ENCODE data around the gene ACE. TPM values are rescaled to one million over a fixed set of nuclear protein-coding genes. Genes with fewer than 3 reads are reported as not detected.

ACE gene
- total RNA-seq, 5 donors from 2014 or later (not counting 1 experiment from before 2014, with no cell fraction given) = 4.1 to 37.0 (median 12.8) TPM

DNA sequence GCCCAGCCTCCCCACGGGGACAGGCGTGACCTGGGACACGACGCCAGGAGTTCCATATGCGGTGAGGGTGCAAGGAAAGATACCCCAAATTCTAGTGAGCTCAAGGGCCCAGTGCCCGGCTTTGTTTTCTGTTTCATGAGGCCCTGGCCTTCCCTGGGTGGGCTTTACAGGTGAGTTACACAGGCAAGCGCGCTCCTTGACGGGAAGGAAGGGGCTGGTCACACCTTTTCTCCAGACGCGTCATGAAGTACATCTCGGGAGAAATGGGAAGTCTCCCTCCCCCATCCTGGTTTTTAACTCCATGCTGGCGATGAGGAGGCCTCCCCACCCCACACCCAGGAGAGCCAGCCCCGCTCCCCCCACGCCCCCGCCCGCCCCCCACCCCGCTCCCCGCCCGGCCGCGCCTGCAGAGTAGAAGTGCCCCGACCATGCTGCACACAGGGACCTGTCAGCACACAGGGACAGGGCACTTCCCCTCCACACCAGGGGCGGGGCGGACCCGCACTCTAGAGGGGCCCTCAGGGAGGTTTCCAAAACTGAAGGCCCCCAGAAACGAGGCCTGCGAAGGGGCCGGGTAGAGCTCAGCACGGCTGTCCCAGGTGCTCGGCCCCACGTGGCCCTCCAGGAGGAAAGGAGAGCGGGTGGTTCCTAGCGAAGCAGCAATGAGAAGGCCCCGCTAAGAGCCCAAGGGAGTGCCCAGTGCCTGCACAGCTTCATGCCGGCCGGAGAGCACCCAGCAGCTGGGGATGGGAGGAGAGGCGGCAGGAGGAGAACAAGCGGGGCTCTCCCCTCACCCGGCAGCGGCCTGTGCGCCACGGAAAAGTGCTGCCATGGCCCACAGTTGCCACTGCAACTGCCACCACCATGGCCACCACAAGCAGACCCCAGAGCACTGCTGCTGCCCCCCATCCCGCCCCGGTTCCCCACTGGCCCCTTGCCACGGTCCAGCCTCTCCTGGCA lies 38.5 kb upstream of the ACE start:
- no peak overlapping the region for H3K4me3 ChIP-seq (ENCODE audit: control insufficient read depth in 1 of 2, extremely low read depth in 1 of 2, low read length in 1 of 2)
- ATAC-seq (replicated peaks in 1 of 4) = no peak
- peak overlapping the region; percentile 79 to 91 for H3K27ac Mint-ChIP-seq
- no peak for DNase-seq
- H3K27me3 Mint-ChIP-seq = no peaks in the 10 kb centered on the region
- no peaks in the 10 kb centered on the region for H3K9me3 Mint-ChIP-seq
- H3K27ac ChIP-seq (ENCODE audit: low read length) = peak overlapping the region; percentile 81
- peaks cover 28 to 65% (median 38%) of the 10 kb centered on the region in 3 donors for H3K4me1 Mint-ChIP-seq
- H3K9me3 ChIP-seq = no peaks in the 10 kb centered on the region
- CTCF ChIA-PET = no interaction called here
- H3K36me3 ChIP-seq (ENCODE audit: control insufficient read depth in 2 of 2, extremely low read depth in 1 of 2, insufficient read depth in 1 of 2, low read length in 1 of 2) = peaks cover 0 to 6% of the 10 kb centered on the region in 2 donors
- POLR2A ChIA-PET = interaction anchor here in 1 of 2 donors (0.6 kb wide), 1 partner anchor 414 kb away, joined by 3 read pairs; no protein-coding TSS in a partner anchor
- peaks cover 0 to 4% of the 10 kb centered on the region in 2 experiments for H3K27me3 ChIP-seq (replicated peaks in 1 of 2; ENCODE audit: control insufficient read depth in 2 of 2, extremely low read depth in 1 of 2, insufficient read depth in 2 of 2, low read length in 1 of 2)
- peaks cover 8 to 70% of the 10 kb centered on the region in 2 experiments for H3K4me1 ChIP-seq (ENCODE audit: control insufficient read depth in 1 of 2, extremely low read depth in 1 of 2, insufficient read depth in 2 of 2, low read length in 2 of 2)
- 92% methylated on average over 20 of the region's 46 CpGs for WGBS (ENCODE audit: insufficient coverage)
- H3K4me3 Mint-ChIP-seq = peak overlapping the region in 1 of 3 donors; percentile 73
- H3K36me3 Mint-ChIP-seq = peaks cover 8% of the 10 kb centered on the region

DNA sequence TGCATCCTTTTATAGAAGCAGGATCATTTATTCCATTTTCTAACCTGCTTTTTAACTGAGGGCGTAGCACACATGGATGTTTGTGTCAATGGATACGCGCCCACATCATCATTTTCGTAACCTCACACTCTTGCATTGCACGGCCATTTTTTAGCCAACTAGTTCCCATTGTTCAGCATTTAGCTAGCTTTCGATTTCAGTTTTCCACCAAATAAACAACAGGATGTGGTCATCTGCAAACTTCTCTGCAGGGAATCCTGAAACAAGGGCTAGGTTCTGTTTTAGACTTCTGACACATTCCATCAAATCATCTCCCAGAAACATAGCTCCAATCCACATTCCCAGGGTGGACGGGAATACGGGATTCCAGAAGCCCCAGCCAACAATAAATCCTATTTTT lies 37.2 kb upstream of the ACE start:
- H3K27me3 ChIP-seq (replicated peaks in 1 of 2; ENCODE audit: control insufficient read depth in 2 of 2, extremely low read depth in 1 of 2, insufficient read depth in 2 of 2, low read length in 1 of 2) = no peaks in the 10 kb centered on the region
- no peaks in the 10 kb centered on the region for H3K9me3 ChIP-seq
- no peaks in the 10 kb centered on the region for H3K9me3 Mint-ChIP-seq
- H3K27me3 Mint-ChIP-seq = no peaks in the 10 kb centered on the region
- ChIA-PET CTCF (interaction anchor here in 1 of 2 donors (1.0 to 1.6 kb wide), 6 partner anchors 12 to 172 kb away, joined by 3 to 15 read pairs (median 4); no protein-coding TSS in a partner anchor), POLR2A (interaction anchor here in 1 of 2 donors (0.6 kb wide), 1 partner anchor 706 kb away, joined by 3 read pairs; no protein-coding TSS in a partner anchor)
- peak in 5 of 35 experiments; percentile 16 to 69 (median 22) for DNase-seq
- peak overlapping the region in 1 of 2 donors; percentile 21 for H3K4me3 ChIP-seq (ENCODE audit: control insufficient read depth in 1 of 2, extremely low read depth in 1 of 2, low read length in 1 of 2)
- ATAC-seq (replicated peaks in 1 of 4) = peak; percentile 37 to 60 (median 46)
- H3K27ac ChIP-seq (ENCODE audit: low read length) = peak overlapping the region; percentile 81
- peak overlapping the region; percentile 65 to 77 (median 73) for H3K4me3 Mint-ChIP-seq
- 40% methylated on average over 8 of the region's 8 CpGs for WGBS (ENCODE audit: insufficient coverage)
- peaks cover 5 to 62% of the 10 kb centered on the region in 2 experiments for H3K4me1 ChIP-seq (ENCODE audit: control insufficient read depth in 1 of 2, extremely low read depth in 1 of 2, insufficient read depth in 2 of 2, low read length in 2 of 2)
- H3K4me1 Mint-ChIP-seq = peaks cover 27 to 61% (median 35%) of the 10 kb centered on the region in 3 donors
- H3K27ac Mint-ChIP-seq = peak overlapping the region; percentile 87 to 95
- peaks cover 6% of the 10 kb centered on the region for H3K36me3 Mint-ChIP-seq
- peaks cover 0 to 2% of the 10 kb centered on the region in 2 donors for H3K36me3 ChIP-seq (ENCODE audit: control insufficient read depth in 2 of 2, extremely low read depth in 1 of 2, insufficient read depth in 1 of 2, low read length in 1 of 2)

GRCh38 chr17:63440127-63440769 lies 36.6 kb upstream of the ACE start:
- Mint-ChIP-seq H3K9me3 (no peaks in the 10 kb centered on the region), H3K4me1 (peaks cover 28 to 62% (median 37%) of the 10 kb centered on the region in 3 donors), H3K27ac (peak overlapping the region; percentile 87 to 95), H3K27me3 (no peaks in the 10 kb centered on the region), H3K36me3 (peaks cover 2% of the 10 kb centered on the region), H3K4me3 (peak overlapping the region; percentile 65 to 77 (median 73))
- H3K4me1 ChIP-seq (ENCODE audit: control insufficient read depth in 1 of 2, extremely low read depth in 1 of 2, insufficient read depth in 2 of 2, low read length in 2 of 2) = peaks cover 3 to 60% of the 10 kb centered on the region in 2 experiments
- peaks cover 0 to 2% of the 10 kb centered on the region in 2 experiments for H3K27me3 ChIP-seq (replicated peaks in 1 of 2; ENCODE audit: control insufficient read depth in 2 of 2, extremely low read depth in 1 of 2, insufficient read depth in 2 of 2, low read length in 1 of 2)
- H3K9me3 ChIP-seq = no peaks in the 10 kb centered on the region
- H3K36me3 ChIP-seq (ENCODE audit: control insufficient read depth in 2 of 2, extremely low read depth in 1 of 2, insufficient read depth in 1 of 2, low read length in 1 of 2) = peaks cover 0 to 2% of the 10 kb centered on the region in 2 donors
- peak; percentile 54 to 76 (median 73) for ATAC-seq (replicated peaks in 1 of 4)
- POLR2A ChIA-PET = interaction anchor here (0.6 kb wide), 2 partner anchors 33 to 706 kb away, joined by 3 to 4 read pairs; no protein-coding TSS in a partner anchor
- CTCF ChIA-PET = interaction anchor here in 1 of 2 donors (1.0 to 1.6 kb wide), 6 partner anchors 13 to 171 kb away, joined by 3 to 15 read pairs (median 4); no protein-coding TSS in a partner anchor
- peak overlapping the region in 1 of 2 donors; percentile 21 for H3K4me3 ChIP-seq (ENCODE audit: control insufficient read depth in 1 of 2, extremely low read depth in 1 of 2, low read length in 1 of 2)
- DNase-seq = peak in 15 of 35 experiments; percentile 14 to 52 (median 24)
- WGBS (ENCODE audit: insufficient coverage) = 66% methylated on average over 22 of the region's 22 CpGs
- peak overlapping the region; percentile 81 for H3K27ac ChIP-seq (ENCODE audit: low read length)

GRCh38 chr17:63440770-63441335 lies 36.0 kb upstream of the ACE start:
- peak overlapping the region in 2 of 3 donors; percentile 47 to 73 for H3K4me3 Mint-ChIP-seq
- POLR2A ChIA-PET = interaction anchor here in 1 of 2 donors (0.6 kb wide), 1 partner anchor 32 kb away, joined by 4 read pairs; no protein-coding TSS in a partner anchor
- CTCF ChIA-PET = interaction anchor here in 1 of 2 donors (1.1 to 1.6 kb wide), 3 partner anchors 15 to 55 kb away, joined by 3 to 15 read pairs (median 4); no protein-coding TSS in a partner anchor

DNA sequence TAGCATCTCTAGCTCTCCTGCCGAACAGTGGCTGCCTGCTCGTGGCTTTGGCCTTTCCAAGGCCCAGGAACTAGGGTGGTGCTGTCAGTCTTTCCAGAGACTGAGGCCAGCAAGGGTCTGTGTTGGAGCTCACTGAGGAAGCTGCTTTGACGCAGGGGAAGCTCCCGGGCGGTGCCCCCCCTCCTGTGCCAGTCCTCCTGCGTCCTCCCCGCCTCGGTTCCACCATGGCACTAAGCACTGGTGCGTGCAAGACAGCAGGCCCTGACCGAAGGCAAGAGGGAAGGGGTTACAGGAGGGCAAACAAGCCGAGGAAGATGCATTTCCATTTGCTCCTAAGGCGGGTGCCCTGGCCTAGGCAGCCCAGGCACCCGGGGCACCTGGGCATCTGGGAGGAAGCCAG lies 35.2 kb upstream of the ACE start:
- POLR2A ChIA-PET = no interaction called here
- H3K4me3 ChIP-seq (ENCODE audit: control insufficient read depth in 1 of 2, extremely low read depth in 1 of 2, low read length in 1 of 2) = no peak overlapping the region
- Mint-ChIP-seq H3K4me1 (peaks cover 31 to 57% (median 38%) of the 10 kb centered on the region in 3 donors), H3K27me3 (no peaks in the 10 kb centered on the region), H3K9me3 (no peaks in the 10 kb centered on the region), H3K4me3 (no peak overlapping the region), H3K27ac (peak overlapping the region; percentile 87 to 95), H3K36me3 (no peaks in the 10 kb centered on the region)
- H3K27ac ChIP-seq (ENCODE audit: low read length) = no peak overlapping the region
- CTCF ChIA-PET = no interaction called here
- H3K36me3 ChIP-seq (ENCODE audit: control insufficient read depth in 2 of 2, extremely low read depth in 1 of 2, insufficient read depth in 1 of 2, low read length in 1 of 2) = no peaks in the 10 kb centered on the region
- peaks cover 5 to 61% of the 10 kb centered on the region in 2 experiments for H3K4me1 ChIP-seq (ENCODE audit: control insufficient read depth in 1 of 2, extremely low read depth in 1 of 2, insufficient read depth in 2 of 2, low read length in 2 of 2)
- WGBS (ENCODE audit: insufficient coverage) = 93% methylated on average over 8 of the region's 13 CpGs
- no peaks in the 10 kb centered on the region for H3K9me3 ChIP-seq
- ATAC-seq (replicated peaks in 1 of 4) = no peak
- no peak for DNase-seq
- H3K27me3 ChIP-seq (replicated peaks in 1 of 2; ENCODE audit: control insufficient read depth in 2 of 2, extremely low read depth in 1 of 2, insufficient read depth in 2 of 2, low read length in 1 of 2) = peaks cover 2 to 3% of the 10 kb centered on the region in 2 experiments

More at GRCh38 chr17:63440770-63441335, 36.0 kb upstream of the ACE start:
- no peaks in the 10 kb centered on the region for H3K9me3 ChIP-seq
- H3K4me1 ChIP-seq (ENCODE audit: control insufficient read depth in 1 of 2, extremely low read depth in 1 of 2, insufficient read depth in 2 of 2, low read length in 2 of 2) = peaks cover 3 to 60% of the 10 kb centered on the region in 2 experiments
- H3K36me3 Mint-ChIP-seq = no peaks in the 10 kb centered on the region
- H3K36me3 ChIP-seq (ENCODE audit: control insufficient read depth in 2 of 2, extremely low read depth in 1 of 2, insufficient read depth in 1 of 2, low read length in 1 of 2) = peaks cover 0 to 2% of the 10 kb centered on the region in 2 donors
- WGBS (ENCODE audit: insufficient coverage) = 93% methylated on average over 10 of the region's 16 CpGs
- peaks cover 31 to 61% (median 38%) of the 10 kb centered on the region in 3 donors for H3K4me1 Mint-ChIP-seq
- peaks cover 2 to 3% of the 10 kb centered on the region in 2 experiments for H3K27me3 ChIP-seq (replicated peaks in 1 of 2; ENCODE audit: control insufficient read depth in 2 of 2, extremely low read depth in 1 of 2, insufficient read depth in 2 of 2, low read length in 1 of 2)
- peak overlapping the region; percentile 81 for H3K27ac ChIP-seq (ENCODE audit: low read length)
- DNase-seq (no peak), ATAC-seq (replicated peaks in 1 of 4) (no peak)
- no peaks in the 10 kb centered on the region for H3K9me3 Mint-ChIP-seq
- H3K4me3 ChIP-seq (ENCODE audit: control insufficient read depth in 1 of 2, extremely low read depth in 1 of 2, low read length in 1 of 2) = no peak overlapping the region
- no peaks in the 10 kb centered on the region for H3K27me3 Mint-ChIP-seq
- peak overlapping the region; percentile 87 to 95 for H3K27ac Mint-ChIP-seq

Data from T-cell (primary cell).